ENCODE data around the gene STAC3.

GRCh38 chr12:57232156-57232756 lies 18.7 kb downstream of the STAC3 start:
- TF ChIP-seq HNF4G (IDR thresholded peaks at IDR 0.05) (no peak), CTCF (IDR thresholded peaks at IDR 0.05; ENCODE audit: low read depth, low read length, missing input control) (no peak), GABPA (IDR thresholded peaks at IDR 0.05 in 1 of 2, conservative IDR thresholded peaks at IDR 0.05 in 1 of 2) (no peak), ATF3 (IDR thresholded peaks at IDR 0.05) (no peak), MAX (IDR thresholded peaks at IDR 0.05) (no peak), SP1 (IDR thresholded peaks at IDR 0.05) (no peak), REST (IDR thresholded peaks at IDR 0.05) (no peak), RAD21 (IDR thresholded peaks at IDR 0.05) (no peak)
